Measurements from ENCODE around the gene PCAT6.

The PCAT6 gene

DNA sequence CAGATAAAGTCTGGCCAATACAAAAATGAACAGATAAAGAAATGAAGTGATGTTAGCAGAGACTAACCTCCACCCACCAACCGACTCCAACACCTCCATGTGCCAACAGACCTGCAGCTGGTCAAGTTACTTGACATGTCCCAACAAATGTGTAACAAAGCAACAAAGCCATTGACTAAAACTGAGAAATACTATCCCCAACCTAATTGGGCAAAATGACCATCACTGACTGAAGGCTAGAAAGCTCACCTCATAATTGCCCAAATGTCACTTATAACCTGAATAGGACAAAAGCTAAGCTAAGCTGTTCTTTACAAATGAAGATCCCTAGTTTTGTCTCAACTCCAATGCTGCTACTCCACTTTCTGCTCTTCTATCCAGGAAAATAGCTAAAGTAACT is 10.0 kb upstream of the PCAT6 start:
- DNase-seq (ENCODE audit: low read depth in 1 of 2, low spot score in 1 of 2) = no peak
- in situ Hi-C loops (cut with HindIII; ENCODE audit: low pct_unique_long_range_greater_than_20kb, low sequenced_read_pairs) = no loop called here
- no peak for TF ChIP-seq JUND (IDR thresholded peaks at IDR 0.05; ENCODE audit: low read depth)

DNA sequence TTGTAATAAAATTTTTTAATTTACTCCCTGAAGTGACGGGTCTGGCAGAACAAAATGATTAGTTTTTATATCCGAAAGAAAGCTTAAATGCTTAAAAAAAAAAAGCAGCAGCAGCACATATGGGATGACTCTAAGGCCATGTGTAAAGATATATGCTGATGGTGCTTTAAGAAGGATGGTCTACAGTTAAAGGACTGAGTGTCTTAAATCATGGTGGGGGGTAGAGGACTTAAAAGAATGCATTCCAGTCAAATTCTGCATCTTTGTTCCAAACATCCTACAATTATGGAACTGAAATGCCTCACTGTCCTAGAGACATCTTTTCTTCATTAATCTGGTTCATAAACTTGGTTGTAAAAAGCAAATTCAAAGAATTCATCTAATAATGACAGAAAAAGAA is 9.6 kb upstream of the PCAT6 start:
- in situ Hi-C loops (cut with HindIII; ENCODE audit: low pct_unique_long_range_greater_than_20kb, low sequenced_read_pairs) = no loop called here
- DNase-seq (ENCODE audit: low read depth in 1 of 2, low spot score in 1 of 2) = no peak
- no peak for TF ChIP-seq JUND (IDR thresholded peaks at IDR 0.05; ENCODE audit: low read depth)

DNA sequence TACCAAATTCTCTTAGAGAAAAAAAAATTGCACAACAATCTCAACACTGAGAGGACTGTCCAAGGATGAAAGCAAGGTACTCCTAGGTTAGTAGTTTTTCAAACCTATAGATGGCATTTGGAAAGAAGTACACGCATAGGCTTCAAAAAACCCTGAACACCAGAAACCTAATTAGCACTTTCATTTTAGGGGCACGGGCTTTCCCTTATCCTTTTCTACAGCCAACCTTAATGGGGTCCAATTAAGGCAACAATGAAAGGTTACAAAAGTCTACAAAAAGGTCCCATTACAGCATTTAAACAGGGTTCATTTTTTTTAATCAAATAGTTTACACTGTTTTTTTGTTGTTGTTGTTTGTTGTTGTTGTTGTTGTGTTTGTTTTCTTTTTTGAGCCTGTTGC is 8.7 kb upstream of the PCAT6 start:
- in situ Hi-C loops (cut with HindIII; ENCODE audit: low pct_unique_long_range_greater_than_20kb, low sequenced_read_pairs) = no loop called here
- DNase-seq (ENCODE audit: low read depth in 1 of 2, low spot score in 1 of 2) = no peak
- TF ChIP-seq JUND (IDR thresholded peaks at IDR 0.05; ENCODE audit: low read depth) = no peak

DNA sequence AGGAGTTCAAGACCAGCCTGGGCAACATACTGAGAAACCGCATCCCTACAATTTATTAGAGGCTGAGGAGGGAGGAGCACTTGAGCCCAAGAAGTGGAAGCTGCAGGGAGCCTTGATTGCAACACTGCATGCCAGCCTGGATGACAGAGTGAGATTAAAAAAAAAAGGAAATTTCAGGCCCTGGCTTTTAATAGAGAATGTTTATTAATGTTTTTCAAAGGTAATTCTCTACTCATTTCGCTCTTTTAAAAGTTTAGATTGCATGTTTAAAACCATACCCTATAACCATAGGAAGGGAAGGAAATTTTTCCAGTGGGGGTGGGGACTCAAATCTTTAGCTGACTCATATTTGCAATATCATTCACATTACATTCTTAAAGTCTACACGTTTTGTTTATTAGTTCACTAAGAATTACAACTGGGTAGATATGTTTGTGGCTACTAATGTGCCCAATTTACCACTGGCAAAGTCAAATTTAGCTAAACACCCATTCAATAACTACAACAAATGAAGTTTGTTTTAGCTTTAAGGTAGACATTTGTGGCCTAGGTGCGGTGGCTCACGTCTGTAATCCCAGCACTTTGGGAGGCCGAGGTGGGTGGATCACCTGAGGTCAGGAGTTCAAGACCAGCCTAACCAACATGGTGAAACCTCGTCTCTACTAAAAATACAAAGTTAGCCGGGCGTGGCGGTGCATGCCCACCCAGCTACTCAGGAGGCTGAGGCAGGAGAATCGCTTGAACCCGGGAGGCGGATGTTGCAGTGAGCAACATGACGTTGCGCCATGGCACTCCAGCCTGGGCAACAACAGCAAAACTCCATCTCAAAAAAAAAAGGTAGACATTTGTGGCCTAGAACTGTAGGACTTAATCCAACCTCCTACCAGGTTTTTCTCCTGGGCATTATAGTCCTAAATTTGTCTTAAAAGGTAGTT is 7.5 kb upstream of the PCAT6 start:
- TF ChIP-seq JUND (IDR thresholded peaks at IDR 0.05; ENCODE audit: low read depth) = 0 out of 2 replicates have a peak, but pooled peaks have one; percentile 7
- DNase-seq (ENCODE audit: low read depth in 1 of 2, low spot score in 1 of 2) = peak in 1 of 2 experiments; percentile 28
- in situ Hi-C loops (cut with HindIII; ENCODE audit: low pct_unique_long_range_greater_than_20kb, low sequenced_read_pairs) = no loop called here

DNA sequence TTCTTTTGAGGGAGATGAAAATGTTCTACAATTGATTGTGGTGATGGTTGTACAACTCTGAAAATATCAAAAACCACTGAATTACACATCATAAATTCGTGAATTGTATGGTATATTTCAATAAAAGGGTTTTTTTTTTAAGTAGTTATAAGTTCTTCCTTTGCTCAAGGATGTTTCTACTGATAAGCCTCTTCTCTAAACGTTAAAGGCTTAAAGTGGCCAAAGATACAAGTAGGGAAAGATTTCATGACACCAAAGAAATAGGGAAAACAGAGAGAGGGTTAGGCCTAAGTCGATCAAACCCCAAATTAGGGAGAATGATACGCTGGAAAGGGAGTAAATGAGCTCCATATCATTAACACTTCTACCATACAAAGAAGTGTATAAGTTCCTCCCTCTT is 6.6 kb upstream of the PCAT6 start:
- no peak for TF ChIP-seq JUND (IDR thresholded peaks at IDR 0.05; ENCODE audit: low read depth)
- no peak for DNase-seq (ENCODE audit: low read depth in 1 of 2, low spot score in 1 of 2)
- in situ Hi-C loops (cut with HindIII; ENCODE audit: low pct_unique_long_range_greater_than_20kb, low sequenced_read_pairs) = no loop called here

DNA sequence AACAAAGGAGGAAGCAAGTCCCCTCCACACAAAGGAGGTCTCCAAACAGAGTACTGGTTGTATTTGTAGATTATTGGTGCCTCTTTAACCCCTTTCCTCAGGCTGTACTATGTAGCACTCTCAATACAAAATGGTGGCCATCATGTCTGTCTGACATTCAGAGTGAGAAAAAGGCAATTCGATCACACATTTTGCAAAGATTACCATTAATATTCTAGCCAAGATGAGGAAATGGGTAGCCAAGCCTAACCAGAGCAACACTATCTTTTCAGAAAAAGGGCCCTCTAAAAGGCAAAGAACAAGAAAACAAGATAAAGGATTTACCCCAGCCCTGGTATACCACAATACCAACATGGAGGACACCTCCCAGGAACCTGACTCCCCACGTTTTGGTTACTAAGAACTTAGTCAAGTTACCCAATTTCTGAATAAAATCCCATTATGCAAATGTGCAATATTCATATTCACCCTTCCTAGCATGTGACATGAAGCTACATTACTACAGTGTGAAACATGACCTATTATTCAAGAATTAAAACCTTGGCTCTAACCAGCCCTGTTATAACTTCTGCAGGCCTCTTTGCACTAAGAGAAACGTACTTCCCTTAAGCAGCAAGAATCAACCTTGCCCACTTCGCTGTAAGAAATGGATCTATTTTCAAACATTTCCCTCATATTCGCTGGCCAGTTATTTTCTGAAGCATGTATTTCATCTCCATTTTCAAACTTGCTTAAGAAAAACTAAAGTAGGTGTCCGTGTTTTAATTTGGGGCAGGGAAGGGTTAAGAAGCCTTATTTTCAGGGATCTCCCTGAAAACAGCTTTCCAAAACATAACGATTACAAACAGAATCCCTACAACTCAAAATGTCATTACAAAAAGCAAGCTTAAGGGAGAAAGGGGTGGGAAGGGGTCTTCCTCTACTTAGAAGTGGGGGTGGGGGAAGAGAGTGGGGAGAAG is 4.6 kb upstream of the PCAT6 start:
- in situ Hi-C loops (cut with HindIII; ENCODE audit: low pct_unique_long_range_greater_than_20kb, low sequenced_read_pairs) = no loop called here

DNA sequence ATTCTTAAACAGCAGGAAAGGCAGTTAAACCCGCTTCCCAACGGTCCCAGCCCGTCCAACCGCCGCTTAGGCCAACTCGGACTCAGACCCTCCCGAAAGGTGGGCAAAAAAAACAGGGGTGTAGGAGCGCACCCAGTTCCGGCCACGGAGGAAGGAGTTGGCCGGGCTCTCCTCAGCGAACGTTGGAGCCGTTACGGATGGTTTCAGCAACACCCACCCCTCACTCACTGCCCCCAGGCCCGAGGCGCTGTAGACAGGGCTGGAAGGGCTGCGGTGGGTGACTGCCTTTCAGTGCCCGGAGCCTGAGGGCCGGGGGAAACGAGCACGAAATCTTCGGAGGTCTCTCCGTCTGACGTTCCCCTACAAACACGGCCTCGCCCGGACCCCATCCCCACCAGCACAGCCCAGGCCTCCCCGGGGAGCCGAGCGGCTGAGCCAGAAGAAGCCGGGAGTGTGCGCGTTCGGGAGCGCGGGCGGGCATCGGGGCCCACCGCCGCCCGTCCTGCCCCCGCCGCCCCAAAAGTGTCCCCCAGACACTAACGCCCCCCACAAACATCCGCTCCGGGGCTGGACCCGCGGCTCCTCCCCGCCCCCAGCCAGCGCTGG is 3.8 kb upstream of the PCAT6 start:
- in situ Hi-C loops (cut with HindIII; ENCODE audit: low pct_unique_long_range_greater_than_20kb, low sequenced_read_pairs) = no loop called here
- peak in 1 of 2 experiments; percentile 25 for DNase-seq (ENCODE audit: low read depth in 1 of 2, low spot score in 1 of 2)
- no peak for TF ChIP-seq JUND (IDR thresholded peaks at IDR 0.05; ENCODE audit: low read depth)

More for the DNA sequence above, 4.6 kb upstream of the PCAT6 start:
- TF ChIP-seq JUND (IDR thresholded peaks at IDR 0.05; ENCODE audit: low read depth) = no peak
- no peak for DNase-seq (ENCODE audit: low read depth in 1 of 2, low spot score in 1 of 2)

DNA sequence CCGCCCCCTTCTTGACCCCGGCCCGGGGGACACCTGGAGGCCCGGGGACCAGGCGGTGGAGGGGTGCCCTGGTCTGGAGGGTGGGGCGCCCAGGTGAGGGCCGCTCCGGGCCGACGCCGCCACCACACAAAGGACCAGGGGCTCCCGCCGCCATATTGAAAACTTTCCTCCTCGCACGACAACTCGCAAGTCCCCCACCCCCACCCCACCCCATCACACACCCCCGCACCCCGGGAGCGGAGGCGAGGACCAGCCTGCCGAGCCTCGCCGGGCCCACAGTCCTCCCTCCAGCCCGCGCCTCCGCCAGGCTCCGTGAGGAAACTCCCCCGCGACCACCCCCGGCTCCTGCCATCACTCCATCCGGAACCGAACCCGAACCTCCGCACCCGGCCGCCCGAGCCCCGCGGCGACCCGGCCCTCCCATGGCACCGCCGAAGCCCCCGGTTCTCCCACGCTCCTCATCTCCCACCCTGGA is 3.3 kb upstream of the PCAT6 start:
- DNase-seq (ENCODE audit: low read depth in 1 of 2, low spot score in 1 of 2) = peak; percentile 51 to 87
- TF ChIP-seq JUND (IDR thresholded peaks at IDR 0.05; ENCODE audit: low read depth) = no peak
- in situ Hi-C loops (cut with HindIII; ENCODE audit: low pct_unique_long_range_greater_than_20kb, low sequenced_read_pairs) = no loop called here

DNA sequence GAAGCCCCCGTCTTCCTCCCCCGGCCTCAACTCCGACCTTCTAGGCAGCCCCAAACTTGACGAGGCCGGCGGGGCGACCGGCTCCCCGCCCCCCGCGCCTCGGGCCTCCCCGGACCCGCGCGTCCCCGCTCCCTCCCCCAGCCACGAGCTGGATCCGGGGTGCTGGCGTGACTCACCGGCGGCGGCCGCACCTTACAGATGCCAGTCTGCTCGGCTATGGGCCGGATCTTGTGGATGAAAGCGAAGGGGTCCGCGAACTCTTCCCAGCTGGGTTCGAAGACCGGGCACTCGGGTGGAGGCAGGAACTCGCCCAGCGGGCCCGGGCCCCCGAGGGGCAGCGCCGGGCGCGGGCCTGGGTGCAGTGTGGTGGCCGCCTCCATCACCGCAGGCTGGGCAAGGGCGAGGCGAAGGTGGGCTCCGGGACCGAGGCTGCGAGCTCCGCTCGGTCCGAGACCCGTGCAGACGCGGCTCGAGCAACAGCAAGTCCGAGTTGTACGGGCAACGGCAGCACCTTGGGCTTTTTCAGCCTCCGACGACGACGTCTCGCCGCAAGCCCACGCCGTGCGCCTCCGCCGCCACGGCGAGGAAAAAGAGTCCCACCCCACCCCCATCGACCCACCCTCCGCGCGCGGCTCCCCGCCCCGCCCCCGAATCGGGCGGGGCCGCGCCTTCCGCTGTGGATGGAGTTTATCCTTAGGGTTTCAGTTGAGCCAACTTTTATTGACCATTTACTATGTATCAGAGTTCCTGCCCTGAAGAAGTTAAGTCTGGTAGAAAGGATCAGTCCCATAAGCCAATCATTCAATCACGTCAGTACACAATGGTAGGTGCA is 2.6 kb upstream of the PCAT6 start, which contains the start of gene KDM5B:
Gene KDM5B (minus strand): TSS at position 496 of the 832 bp plus-strand sequence. CDS start 116 bp downstream, at position 380.
- TF ChIP-seq JUND (IDR thresholded peaks at IDR 0.05; ENCODE audit: low read depth) = no peak
- peak; percentile 75 to 88 for DNase-seq (ENCODE audit: low read depth in 1 of 2, low spot score in 1 of 2)
- in situ Hi-C loops (cut with HindIII; ENCODE audit: low pct_unique_long_range_greater_than_20kb, low sequenced_read_pairs) = no loop called here

DNA sequence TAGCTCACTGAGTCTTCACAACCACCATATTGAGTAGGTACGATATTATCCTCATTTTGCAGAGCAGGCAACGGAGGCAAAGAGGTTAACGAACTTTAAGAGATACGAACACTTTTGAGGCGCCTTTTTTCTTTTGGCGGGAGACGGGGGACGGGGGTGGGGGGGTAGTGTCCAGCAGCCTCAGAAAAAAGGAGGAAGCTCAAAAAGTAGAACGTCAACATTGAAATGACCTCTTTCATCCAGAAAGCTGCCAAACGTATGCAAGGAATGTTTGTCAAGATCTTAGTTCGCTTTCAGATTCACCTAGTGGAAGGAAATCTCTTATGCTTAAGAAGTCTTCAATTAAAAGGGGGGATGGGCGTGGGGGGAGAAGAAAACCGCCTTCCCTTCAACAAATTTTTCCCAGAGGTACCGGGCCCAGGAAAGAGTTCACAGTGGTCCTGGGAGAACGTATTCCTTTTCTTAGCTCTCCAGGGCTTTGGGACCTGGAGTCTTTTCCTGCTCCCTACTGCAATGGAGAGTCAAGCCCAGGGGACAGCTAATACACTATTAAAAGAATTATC is 1.1 kb upstream of the PCAT6 start:
- no peak for TF ChIP-seq JUND (IDR thresholded peaks at IDR 0.05; ENCODE audit: low read depth)
- DNase-seq (ENCODE audit: low read depth in 1 of 2, low spot score in 1 of 2) = no peak
- in situ Hi-C loops (cut with HindIII; ENCODE audit: low pct_unique_long_range_greater_than_20kb, low sequenced_read_pairs) = no loop called here

DNA sequence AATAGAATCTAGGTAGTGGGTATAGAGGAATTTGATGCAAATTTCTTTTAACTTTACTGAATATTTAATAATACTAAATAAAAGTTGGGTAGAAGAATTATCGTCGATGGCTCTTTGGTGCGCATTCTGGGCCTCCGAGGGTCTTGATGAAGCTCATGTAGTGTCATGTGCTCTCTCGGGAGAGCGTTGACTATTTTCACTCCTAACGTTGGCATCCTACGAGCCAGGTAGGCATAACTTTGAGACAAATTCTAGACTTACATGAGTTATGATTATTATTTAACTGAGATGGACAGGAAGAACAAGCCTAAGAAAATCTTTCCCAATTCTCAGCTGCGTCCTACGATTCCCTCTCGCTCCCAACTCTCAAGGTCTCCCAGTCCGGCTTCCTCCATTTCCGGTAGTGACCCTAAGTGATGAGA is 550 bp upstream of the PCAT6 start:
- TF ChIP-seq JUND (IDR thresholded peaks at IDR 0.05; ENCODE audit: low read depth) = no peak
- DNase-seq (ENCODE audit: low read depth in 1 of 2, low spot score in 1 of 2) = no peak
- in situ Hi-C loops (cut with HindIII; ENCODE audit: low pct_unique_long_range_greater_than_20kb, low sequenced_read_pairs) = no loop called here

Data from T47D (cell line).